ENCODE data around the gene EZH2.

The EZH2 gene

GRCh38 chr7:148761499-148762278 lies 122.4 kb downstream of the EZH2 start:
- DNase-seq: no peak

Data from suppressor macrophage (primary cell).